Naive thymus-derived CD8-positive, alpha-beta T cell (primary cell): ENCODE data around the gene ZBTB16. TPM values are rescaled to one million over a fixed set of nuclear protein-coding genes. Genes with fewer than 3 reads are reported as not detected.

Experiments
- ATAC-seq, 2 donors: fragments of 150-1000 bp; cut with Tn5 transposase in 1 of 2; sonication (Bioruptor Pico), chemical (Tn5 transposase) in 1 of 2; 1 replicate in 1 of 2; 2 replicates in 1 of 2; pipeline ENCODE4 v1.10.0; 2021; ENCODE audit warnings: mild to moderate bottlenecking in 2 of 2, moderate library complexity in 2 of 2
- POLR2A ChIA-PET: fragments of 350-600 bp; sonication (Branson Sonifier 250); formaldehyde crosslinking; loops from one replicate; lab custom pipeline; 2021; ENCODE audit warnings: antibody characterized with exemption; lab: Charles Lee
- DNase-seq, 10 donors: peaks; one replicate each; pipeline versions ENCODE4 v3.0.0 to v3.0.0-alpha.2; 2020 to 2022
- H3K27ac Mint-ChIP-seq, 10 donors: one replicate each; pipeline ENCODE4 v1.8.0; 2020 to 2022; ENCODE audit warnings: mild to moderate bottlenecking in 10 of 10, mixed read lengths in 10 of 10, moderate library complexity in 4 of 10, inconsistent platforms in 1 of 10
- H3K27me3 Mint-ChIP-seq, 5 donors: one replicate each; pipeline ENCODE4 v1.8.0; 2021 to 2022; ENCODE audit warnings: mixed read lengths in 5 of 5
- H3K36me3 Mint-ChIP-seq, 3 donors: one replicate each; pipeline ENCODE4 v1.8.0; 2020 to 2022; ENCODE audit warnings: mixed read lengths in 3 of 3, mild to moderate bottlenecking in 2 of 3, inconsistent platforms in 1 of 3
- H3K4me1 Mint-ChIP-seq, 4 donors: one replicate each; pipeline ENCODE4 v1.8.0; 2021 to 2022; ENCODE audit warnings: mixed read lengths in 4 of 4
- H3K4me3 Mint-ChIP-seq, 10 donors: one replicate each; pipeline ENCODE4 v1.8.0; 2020 to 2022; ENCODE audit warnings: mild to moderate bottlenecking in 10 of 10, mixed read lengths in 10 of 10, moderate library complexity in 6 of 10, inconsistent platforms in 1 of 10
- H3K9me3 Mint-ChIP-seq, 9 donors: one replicate each; pipeline ENCODE4 v1.8.0; 2020 to 2022; ENCODE audit warnings: mixed read lengths in 9 of 9, mild to moderate bottlenecking in 3 of 9, inconsistent platforms in 1 of 9, moderate library complexity in 1 of 9
- polyA plus RNA-seq, 3 donors: library from polyadenylated mRNA; unstranded; fragments of 300-500 nt; fragmentation: Illumina TruSeq; gene quantifications; one replicate each; pipeline ENCODE4 v1.2.3, GENCODE V29; 2021
- total RNA-seq, 8 experiments: library from RNA in 2 of 8; stranded (reverse) in 2 of 8; gene quantifications; one replicate each; pipeline ENCODE4 v1.2.3 and lab custom pipeline; 2021 to 2026

Gene ZBTB16
- total and polyA plus RNA-seq, 5 experiments from 2014 or later, result 0.21 to 7.5 (median 2.5) TPM

GRCh38 chr11:114275280-114275679 lies 215.8 kb downstream of the ZBTB16 start:
- H3K27me3 Mint-ChIP-seq, result peaks cover 31 to 82% (median 62%) of the 10 kb centered on the region in 5 donors

GRCh38 chr11:114276077-114276476 lies 216.6 kb downstream of the ZBTB16 start:
- Mint-ChIP-seq H3K36me3 (no peaks in the 10 kb centered on the region), H3K4me1 (peaks cover 0 to 2% (median under 1%) of the 10 kb centered on the region in 4 donors), H3K9me3 (peaks cover 0 to 1% (median 0%) of the 10 kb centered on the region in 9 donors), H3K27ac (no peak overlapping the region), H3K27me3 (peaks cover 28 to 76% (median 56%) of the 10 kb centered on the region in 5 donors), H3K4me3 (no peak overlapping the region)
- POLR2A ChIA-PET, result no interaction called here
- DNase-seq (no peak), ATAC-seq (no peak)

More at GRCh38 chr11:114275280-114275679, 215.8 kb downstream of the ZBTB16 start:
- no peak overlapping the region for H3K27ac Mint-ChIP-seq
- ATAC-seq, result no peak
- peaks cover 0 to 2% (median under 1%) of the 10 kb centered on the region in 4 donors for H3K4me1 Mint-ChIP-seq
- POLR2A ChIA-PET, result no interaction called here
- H3K36me3 Mint-ChIP-seq, result no peaks in the 10 kb centered on the region
- no peak for DNase-seq
- peaks cover 0 to 1% (median 0%) of the 10 kb centered on the region in 9 donors for H3K9me3 Mint-ChIP-seq
- H3K4me3 Mint-ChIP-seq, result no peak overlapping the region

GRCh38 chr11:114277637-114278341 lies 218.3 kb downstream of the ZBTB16 start:
- peaks cover 0 to 2% (median under 1%) of the 10 kb centered on the region in 4 donors for H3K4me1 Mint-ChIP-seq
- H3K4me3 Mint-ChIP-seq, result no peak overlapping the region
- H3K27me3 Mint-ChIP-seq, result peaks cover 28 to 63% (median 45%) of the 10 kb centered on the region in 5 donors
- H3K9me3 Mint-ChIP-seq, result peaks cover 0 to 1% (median 0%) of the 10 kb centered on the region in 9 donors
- no peaks in the 10 kb centered on the region for H3K36me3 Mint-ChIP-seq
- H3K27ac Mint-ChIP-seq, result no peak overlapping the region
- ATAC-seq, result no peak
- DNase-seq, result no peak
- POLR2A ChIA-PET, result no interaction called here

GRCh38 chr11:114278342-114279065 lies 219.0 kb downstream of the ZBTB16 start:
- POLR2A ChIA-PET, result no interaction called here
- Mint-ChIP-seq H3K36me3 (no peaks in the 10 kb centered on the region), H3K4me1 (peaks cover 0 to 2% (median under 1%) of the 10 kb centered on the region in 4 donors), H3K27ac (no peak overlapping the region), H3K4me3 (no peak overlapping the region), H3K27me3 (peaks cover 26 to 58% (median 41%) of the 10 kb centered on the region in 5 donors), H3K9me3 (peaks cover 0 to 1% (median 0%) of the 10 kb centered on the region in 9 donors)
- ATAC-seq (no peak), DNase-seq (no peak)

- DNase-seq, result no peak
Measured at GRCh38 chr11:114279792-114280546, 220.5 kb downstream of the ZBTB16 start.

GRCh38 chr11:114280696-114281095 lies 221.2 kb downstream of the ZBTB16 start:
- DNase-seq (peak in 3 of 10 donors; percentile 7 to 17 (median 13)), ATAC-seq (no peak)
- peak overlapping the region in 1 of 10 donors; percentile 44 for H3K27ac Mint-ChIP-seq
- H3K4me3 Mint-ChIP-seq, result no peak overlapping the region
- H3K36me3 Mint-ChIP-seq, result no peaks in the 10 kb centered on the region
- POLR2A ChIA-PET, result no interaction called here
- peaks cover 0 to 1% (median 0%) of the 10 kb centered on the region in 9 donors for H3K9me3 Mint-ChIP-seq
- H3K27me3 Mint-ChIP-seq, result peaks cover 19 to 40% (median 23%) of the 10 kb centered on the region in 5 donors
- H3K4me1 Mint-ChIP-seq, result peaks cover 0 to 1% (median 0%) of the 10 kb centered on the region in 4 donors

More at GRCh38 chr11:114279792-114280546, 220.5 kb downstream of the ZBTB16 start:
- Mint-ChIP-seq H3K4me1 (peaks cover 0 to 1% (median 0%) of the 10 kb centered on the region in 4 donors), H3K9me3 (peaks cover 0 to 1% (median 0%) of the 10 kb centered on the region in 9 donors), H3K4me3 (no peak overlapping the region), H3K27ac (peak overlapping the region in 2 of 10 donors; percentile 2 to 8), H3K27me3 (peaks cover 22 to 47% (median 29%) of the 10 kb centered on the region in 5 donors), H3K36me3 (no peaks in the 10 kb centered on the region)
- POLR2A ChIA-PET, result no interaction called here
- no peak for ATAC-seq

GRCh38 chr11:114281388-114281956 lies 222.0 kb downstream of the ZBTB16 start:
- peaks cover 0 to 1% (median 0%) of the 10 kb centered on the region in 4 donors for H3K4me1 Mint-ChIP-seq
- no peak overlapping the region for H3K4me3 Mint-ChIP-seq
- POLR2A ChIA-PET, result no interaction called here
- ATAC-seq, result no peak
- no peaks in the 10 kb centered on the region for H3K36me3 Mint-ChIP-seq
- H3K27ac Mint-ChIP-seq, result peak overlapping the region in 2 of 10 donors; percentile 9 to 11
- DNase-seq, result no peak
- H3K27me3 Mint-ChIP-seq, result peaks cover 18 to 32% (median 19%) of the 10 kb centered on the region in 5 donors
- H3K9me3 Mint-ChIP-seq, result peaks cover 0 to 1% (median 0%) of the 10 kb centered on the region in 9 donors

- ATAC-seq, result no peak
- POLR2A ChIA-PET, result no interaction called here
- peaks cover 0 to 1% (median 0%) of the 10 kb centered on the region in 4 donors for H3K4me1 Mint-ChIP-seq
- no peaks in the 10 kb centered on the region for H3K36me3 Mint-ChIP-seq
- H3K27ac Mint-ChIP-seq, result no peak overlapping the region
- no peak overlapping the region for H3K4me3 Mint-ChIP-seq
- no peaks in the 10 kb centered on the region for H3K9me3 Mint-ChIP-seq
- no peak for DNase-seq
- peaks cover 10 to 23% (median 16%) of the 10 kb centered on the region in 5 donors for H3K27me3 Mint-ChIP-seq
Measured at GRCh38 chr11:114282488-114282887, 223.0 kb downstream of the ZBTB16 start.

GRCh38 chr11:114283422-114283821 lies 223.9 kb downstream of the ZBTB16 start:
- Mint-ChIP-seq H3K36me3 (no peaks in the 10 kb centered on the region), H3K9me3 (no peaks in the 10 kb centered on the region), H3K4me3 (no peak overlapping the region), H3K4me1 (peaks cover 0 to 1% (median 0%) of the 10 kb centered on the region in 4 donors), H3K27me3 (peaks cover 9 to 18% (median 14%) of the 10 kb centered on the region in 5 donors), H3K27ac (no peak overlapping the region)
- DNase-seq (no peak), ATAC-seq (no peak)
- POLR2A ChIA-PET, result no interaction called here

- H3K9me3 Mint-ChIP-seq, result no peaks in the 10 kb centered on the region
- POLR2A ChIA-PET, result no interaction called here
- DNase-seq (no peak), ATAC-seq (no peak)
- H3K4me3 Mint-ChIP-seq, result no peak overlapping the region
- H3K4me1 Mint-ChIP-seq, result peaks cover 0 to 1% (median 0%) of the 10 kb centered on the region in 4 donors
- peaks cover 7 to 12% (median 11%) of the 10 kb centered on the region in 5 donors for H3K27me3 Mint-ChIP-seq
- H3K36me3 Mint-ChIP-seq, result no peaks in the 10 kb centered on the region
- H3K27ac Mint-ChIP-seq, result no peak overlapping the region
Measured at GRCh38 chr11:114284021-114284420, 224.5 kb downstream of the ZBTB16 start.

- POLR2A ChIA-PET, result interaction anchor here (0.5 kb wide), 1 partner anchor 34 kb away, joined by 3 read pairs; no protein-coding TSS in a partner anchor
- H3K27me3 Mint-ChIP-seq, result peaks cover 1 to 6% (median 3%) of the 10 kb centered on the region in 5 donors
- no peaks in the 10 kb centered on the region for H3K36me3 Mint-ChIP-seq
- no peaks in the 10 kb centered on the region for H3K9me3 Mint-ChIP-seq
- DNase-seq (no peak), ATAC-seq (no peak)
- no peak overlapping the region for H3K27ac Mint-ChIP-seq
- H3K4me3 Mint-ChIP-seq, result no peak overlapping the region
- H3K4me1 Mint-ChIP-seq, result no peaks in the 10 kb centered on the region
Measured at GRCh38 chr11:114284914-114285313, 225.4 kb downstream of the ZBTB16 start.

- Mint-ChIP-seq H3K27ac (no peak overlapping the region), H3K4me1 (no peaks in the 10 kb centered on the region), H3K27me3 (peaks cover 0 to 6% (median 1%) of the 10 kb centered on the region in 5 donors), H3K9me3 (no peaks in the 10 kb centered on the region), H3K36me3 (no peaks in the 10 kb centered on the region), H3K4me3 (no peak overlapping the region)
- POLR2A ChIA-PET, result no interaction called here
- DNase-seq (no peak), ATAC-seq (no peak)
Measured at GRCh38 chr11:114285599-114285998, 226.1 kb downstream of the ZBTB16 start.
